ENCODE data around the gene BLCAP. TPM values are rescaled to one million over a fixed set of nuclear protein-coding genes. Genes with fewer than 3 reads are reported as not detected.
A peak's percentile ranks its signal among the peaks of the same experiment; 100 is the strongest.

The BLCAP gene
- total RNA-seq, 1 donor from 2014 or later, result 42.7 TPM

DNA sequence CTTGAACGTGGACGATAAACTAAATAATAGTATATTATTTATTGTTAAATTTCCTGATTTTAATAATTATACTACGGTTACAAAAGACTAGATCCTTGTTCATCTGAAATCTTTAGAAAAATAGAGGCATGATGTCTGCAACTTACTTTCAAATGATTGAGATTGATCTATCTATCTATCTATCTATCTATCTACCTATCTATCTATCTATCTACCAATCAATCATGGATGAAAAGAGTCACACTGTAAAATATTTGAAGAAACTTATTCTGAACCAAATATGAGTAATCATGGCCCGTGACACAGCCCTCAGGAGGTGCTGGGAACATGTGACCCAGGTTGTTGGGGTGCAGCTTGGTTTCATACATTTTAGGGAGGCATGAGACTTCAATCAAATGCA lies 11.7 kb upstream of the BLCAP start:
- H3K9me3 Mint-ChIP-seq (ENCODE audit: low read depth), result no peaks in the 10 kb centered on the region
- no peaks in the 10 kb centered on the region for H3K36me3 Mint-ChIP-seq (ENCODE audit: insufficient read depth)
- TF ChIP-seq, protein P1, sequence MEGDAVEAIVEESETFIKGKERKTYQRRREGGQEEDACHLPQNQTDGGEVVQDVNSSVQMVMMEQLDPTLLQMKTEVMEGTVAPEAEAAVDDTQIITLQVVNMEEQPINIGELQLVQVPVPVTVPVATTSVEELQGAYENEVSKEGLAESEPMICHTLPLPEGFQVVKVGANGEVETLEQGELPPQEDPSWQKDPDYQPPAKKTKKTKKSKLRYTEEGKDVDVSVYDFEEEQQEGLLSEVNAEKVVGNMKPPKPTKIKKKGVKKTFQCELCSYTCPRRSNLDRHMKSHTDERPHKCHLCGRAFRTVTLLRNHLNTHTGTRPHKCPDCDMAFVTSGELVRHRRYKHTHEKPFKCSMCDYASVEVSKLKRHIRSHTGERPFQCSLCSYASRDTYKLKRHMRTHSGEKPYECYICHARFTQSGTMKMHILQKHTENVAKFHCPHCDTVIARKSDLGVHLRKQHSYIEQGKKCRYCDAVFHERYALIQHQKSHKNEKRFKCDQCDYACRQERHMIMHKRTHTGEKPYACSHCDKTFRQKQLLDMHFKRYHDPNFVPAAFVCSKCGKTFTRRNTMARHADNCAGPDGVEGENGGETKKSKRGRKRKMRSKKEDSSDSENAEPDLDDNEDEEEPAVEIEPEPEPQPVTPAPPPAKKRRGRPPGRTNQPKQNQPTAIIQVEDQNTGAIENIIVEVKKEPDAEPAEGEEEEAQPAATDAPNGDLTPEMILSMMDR (IDR thresholded peaks at IDR 0.05; ENCODE audit: unreplicated experiment), result no peak
- peaks cover 18% of the 10 kb centered on the region for H3K4me1 Mint-ChIP-seq (ENCODE audit: low read depth)
- no peaks in the 10 kb centered on the region for H3K27me3 Mint-ChIP-seq
- DNase-seq (ENCODE audit: low spot score, unreplicated experiment), result no peak
- no peak overlapping the region for H3K4me3 Mint-ChIP-seq (ENCODE audit: low read depth)
- H3K27ac Mint-ChIP-seq, result no peak overlapping the region

GRCh38 chr20:37538003-37538402 lies 10.3 kb upstream of the BLCAP start:
- no peaks in the 10 kb centered on the region for H3K36me3 Mint-ChIP-seq (ENCODE audit: insufficient read depth)
- no peaks in the 10 kb centered on the region for H3K9me3 Mint-ChIP-seq (ENCODE audit: low read depth)
- no peak for DNase-seq (ENCODE audit: low spot score, unreplicated experiment)
- TF ChIP-seq, protein P1 (IDR thresholded peaks at IDR 0.05; ENCODE audit: unreplicated experiment), result no peak
- no peak overlapping the region for H3K27ac Mint-ChIP-seq
- no peak overlapping the region for H3K4me3 Mint-ChIP-seq (ENCODE audit: low read depth)
- no peaks in the 10 kb centered on the region for H3K27me3 Mint-ChIP-seq
- peaks cover 18% of the 10 kb centered on the region for H3K4me1 Mint-ChIP-seq (ENCODE audit: low read depth)

DNA sequence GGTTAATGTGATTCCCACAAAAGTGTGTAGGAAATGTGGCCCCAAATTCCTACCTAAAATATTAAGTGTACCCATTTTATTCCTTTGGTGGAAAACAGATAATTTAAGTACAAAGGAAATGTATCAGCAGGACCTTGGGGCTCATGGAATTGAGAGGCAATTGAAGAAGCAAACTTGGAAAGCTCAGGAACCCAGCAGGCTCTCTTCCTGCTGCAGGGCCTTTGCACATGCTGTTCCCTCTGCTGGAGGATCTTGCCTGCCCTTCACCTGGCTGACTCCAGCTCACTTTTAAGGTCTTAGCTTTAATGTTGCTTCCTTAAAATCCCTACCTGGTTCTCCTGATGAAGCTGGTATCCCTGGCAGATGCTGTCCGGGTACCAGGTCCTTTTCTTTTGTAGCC lies 9.8 kb upstream of the BLCAP start:
- Mint-ChIP-seq H3K4me3 (ENCODE audit: low read depth) (no peak overlapping the region), H3K4me1 (ENCODE audit: low read depth) (peaks cover 18% of the 10 kb centered on the region), H3K9me3 (ENCODE audit: low read depth) (no peaks in the 10 kb centered on the region), H3K27ac (no peak overlapping the region), H3K36me3 (ENCODE audit: insufficient read depth) (no peaks in the 10 kb centered on the region), H3K27me3 (no peaks in the 10 kb centered on the region)
- no peak for DNase-seq (ENCODE audit: low spot score, unreplicated experiment)
- TF ChIP-seq, protein P1 (IDR thresholded peaks at IDR 0.05; ENCODE audit: unreplicated experiment), result no peak

DNA sequence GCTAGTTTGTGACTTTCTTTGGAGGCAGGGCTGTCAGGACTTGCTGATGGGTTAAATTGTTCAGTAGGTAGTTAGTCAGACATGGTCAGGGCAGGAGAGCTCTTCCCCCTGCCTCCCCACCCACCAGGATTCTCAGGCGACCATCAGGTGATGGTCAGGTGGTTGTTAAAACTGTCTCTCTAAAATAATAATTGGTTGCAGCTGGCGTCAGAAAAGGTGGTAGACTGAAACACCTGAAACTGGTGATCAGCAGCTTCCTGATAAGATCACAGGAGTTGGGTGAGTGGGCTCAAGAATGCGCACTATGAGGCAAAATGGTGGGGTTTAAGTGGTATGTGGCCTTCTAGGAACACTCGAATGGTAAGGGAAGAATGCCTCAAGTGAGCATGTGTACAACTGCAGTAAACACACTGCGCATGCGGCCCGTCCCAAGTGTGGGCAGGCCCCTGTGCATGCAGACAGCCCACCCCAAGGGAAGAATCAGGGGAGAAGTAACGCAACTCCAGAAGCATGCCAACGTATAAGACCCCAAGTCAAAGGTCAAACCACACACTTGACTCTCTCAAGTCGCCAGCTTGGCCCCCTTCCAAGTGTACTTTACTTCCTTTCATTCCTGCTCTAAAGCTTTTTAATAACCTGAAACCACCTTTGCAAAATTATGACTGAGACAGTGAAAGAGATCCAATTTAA lies 7.9 kb upstream of the BLCAP start:
- Mint-ChIP-seq H3K4me1 (ENCODE audit: low read depth) (peaks cover 9% of the 10 kb centered on the region), H3K4me3 (ENCODE audit: low read depth) (no peak overlapping the region), H3K27me3 (no peaks in the 10 kb centered on the region), H3K36me3 (ENCODE audit: insufficient read depth) (no peaks in the 10 kb centered on the region), H3K9me3 (ENCODE audit: low read depth) (no peaks in the 10 kb centered on the region), H3K27ac (no peak overlapping the region)
- TF ChIP-seq, protein P1 (IDR thresholded peaks at IDR 0.05; ENCODE audit: unreplicated experiment), result no peak
- DNase-seq (ENCODE audit: low spot score, unreplicated experiment), result no peak

DNA sequence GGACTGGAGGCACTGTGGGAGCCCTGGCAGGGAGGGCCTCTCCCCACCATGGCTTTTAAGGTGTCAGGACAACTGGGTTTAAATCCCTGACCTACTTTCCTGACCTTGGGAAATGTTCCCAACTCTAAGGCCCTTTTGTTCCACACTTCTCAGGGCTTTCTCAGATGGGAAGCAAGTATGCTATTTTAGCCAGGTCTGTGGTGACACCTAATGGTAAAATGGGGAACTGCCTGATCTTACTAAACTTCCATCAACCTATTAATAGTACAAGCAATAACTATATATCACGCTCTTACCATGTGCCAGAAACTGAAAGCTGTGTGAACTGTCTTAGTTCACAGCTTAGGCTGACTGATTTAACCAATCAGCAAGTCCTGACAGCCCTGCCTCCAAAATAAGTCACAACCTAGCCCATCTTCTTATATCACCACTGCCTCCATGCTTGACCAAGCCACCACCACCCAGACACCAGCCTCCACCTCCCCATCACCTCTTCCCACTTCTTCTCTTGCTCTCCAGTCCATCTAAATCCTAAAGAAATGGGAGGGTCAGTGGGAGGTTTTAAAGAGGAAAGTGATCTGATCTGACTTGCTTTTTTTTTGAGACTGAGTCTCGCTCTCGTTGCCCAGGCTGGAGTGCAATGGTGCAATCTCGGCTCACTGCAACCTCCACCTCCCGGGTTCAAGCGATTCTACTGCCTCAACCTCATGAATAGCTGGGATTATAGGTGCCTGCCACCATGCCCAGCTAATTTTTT lies 6.9 kb upstream of the BLCAP start:
- DNase-seq (ENCODE audit: low spot score, unreplicated experiment), result no peak
- TF ChIP-seq, protein P1 (IDR thresholded peaks at IDR 0.05; ENCODE audit: unreplicated experiment), result peak; percentile 89
- Mint-ChIP-seq H3K27ac (peak overlapping the region; percentile 89), H3K4me1 (ENCODE audit: low read depth) (peaks cover 3% of the 10 kb centered on the region), H3K4me3 (ENCODE audit: low read depth) (no peak overlapping the region), H3K9me3 (ENCODE audit: low read depth) (no peaks in the 10 kb centered on the region), H3K36me3 (ENCODE audit: insufficient read depth) (no peaks in the 10 kb centered on the region), H3K27me3 (no peaks in the 10 kb centered on the region)
